H1 (cell line): ENCODE data around the gene MPDZ. TPM values are rescaled to one million over a fixed set of nuclear protein-coding genes. Genes with fewer than 3 reads are reported as not detected.

ENCODE experiments used
- SRF ChIP-seq: IDR thresholded peaks from 2 replicates; pipeline ENCODE4 v1.6.1; 2011; ENCODE audit warnings: mild to moderate bottlenecking, low read depth, low read length, moderate library complexity
- ZNF274 ChIP-seq: IDR thresholded peaks from 2 replicates; pipeline ENCODE4 v1.7.0; 2012; ENCODE audit warnings: low read length, borderline replicate concordance; ENCODE audit errors: extremely low read depth
- polyA plus RNA-seq, 7 experiments: library from polyadenylated mRNA; depleted of rRNA in 3 of 7; stranded (reverse) in 5 of 7; unstranded in 2 of 7; fragments of >200 nt in 5 of 7; fragments of 200-250 nt in 2 of 7; gene quantifications; 1 replicate in 5 of 7; 2 replicates in 1 of 7; 4 replicates in 1 of 7; pipeline versions ENCODE4 v1.2.1 to v1.2.3, GENCODE V29; 2011 to 2013; ENCODE audit warnings: missing spikeins in 2 of 7, mixed read lengths in 2 of 7
- total RNA-seq: library from RNA; stranded (reverse); fragmentation: NEBNext Ultra II Directional; extraction: Animal tissue kit (Norgen Biotek cat#: 25700); gene quantifications from 2 replicates; pipeline ENCODE4 v1.2.1, GENCODE V29; 2021
- TF ChIP-seq, protein P1 (sequence below), 3 experiments: IDR thresholded peaks; 1 replicate in 2 of 3; 2 replicates in 1 of 3; pipeline versions ENCODE4 v1.5.1 to v1.6.1; 2011; ENCODE audit warnings: low read length in 3 of 3, mild to moderate bottlenecking in 3 of 3, inconsistent platforms in 2 of 3, low read depth in 1 of 3, moderate library complexity in 1 of 3; ENCODE audit not compliant: insufficient read depth in 1 of 3; ENCODE audit errors: control extremely low read depth in 1 of 3

MPDZ gene
- total and polyA plus RNA-seq, 2 of the 8 experiments (the other 6 are each of a cell fraction or from before 2014, with no cell fraction given): 14.6 to 39.4 TPM

DNA sequence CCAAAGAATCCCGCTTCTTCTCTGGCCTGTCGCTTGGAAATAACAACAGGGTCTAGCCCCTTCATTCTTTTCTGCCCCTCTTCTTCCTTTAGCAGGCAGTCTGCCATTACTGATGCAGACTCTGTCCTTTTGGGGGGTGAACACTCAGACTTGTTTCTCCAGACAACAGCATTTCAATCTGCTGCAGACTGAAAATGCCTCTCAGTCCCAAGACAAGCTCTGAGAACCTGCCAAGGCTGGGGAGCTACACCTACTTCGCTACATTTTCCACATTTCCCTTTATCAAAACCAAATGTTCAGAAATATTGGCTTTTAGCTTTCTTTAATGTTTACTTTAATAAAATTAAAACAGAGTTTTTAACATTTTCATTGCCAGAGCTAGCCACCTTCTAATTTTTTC, 152.4 kb downstream of the MPDZ start (continued):
- TF ChIP-seq, protein P1, sequence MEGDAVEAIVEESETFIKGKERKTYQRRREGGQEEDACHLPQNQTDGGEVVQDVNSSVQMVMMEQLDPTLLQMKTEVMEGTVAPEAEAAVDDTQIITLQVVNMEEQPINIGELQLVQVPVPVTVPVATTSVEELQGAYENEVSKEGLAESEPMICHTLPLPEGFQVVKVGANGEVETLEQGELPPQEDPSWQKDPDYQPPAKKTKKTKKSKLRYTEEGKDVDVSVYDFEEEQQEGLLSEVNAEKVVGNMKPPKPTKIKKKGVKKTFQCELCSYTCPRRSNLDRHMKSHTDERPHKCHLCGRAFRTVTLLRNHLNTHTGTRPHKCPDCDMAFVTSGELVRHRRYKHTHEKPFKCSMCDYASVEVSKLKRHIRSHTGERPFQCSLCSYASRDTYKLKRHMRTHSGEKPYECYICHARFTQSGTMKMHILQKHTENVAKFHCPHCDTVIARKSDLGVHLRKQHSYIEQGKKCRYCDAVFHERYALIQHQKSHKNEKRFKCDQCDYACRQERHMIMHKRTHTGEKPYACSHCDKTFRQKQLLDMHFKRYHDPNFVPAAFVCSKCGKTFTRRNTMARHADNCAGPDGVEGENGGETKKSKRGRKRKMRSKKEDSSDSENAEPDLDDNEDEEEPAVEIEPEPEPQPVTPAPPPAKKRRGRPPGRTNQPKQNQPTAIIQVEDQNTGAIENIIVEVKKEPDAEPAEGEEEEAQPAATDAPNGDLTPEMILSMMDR (IDR thresholded peaks at IDR 0.05; ENCODE audit: control extremely low read depth in 1 of 3, insufficient read depth in 1 of 3, low read depth in 1 of 3, low read length in 3 of 3): no peak
- TF ChIP-seq SRF: no peak
- TF ChIP-seq ZNF274: no peak
